HepG2 (cell line): ENCODE results near the gene WNT5B. TPM values are rescaled to one million over a fixed set of nuclear protein-coding genes. Genes with fewer than 3 reads are reported as not detected.
A peak's percentile ranks its signal among the peaks of the same experiment; 100 is the strongest.

ENCODE experiments used
- ASH2L ChIP-seq: fragments of 300-600, 200-600 bp; sonication (generic); IDR thresholded peaks from 2 replicates; pipeline ENCODE4 v1.7.0; 2017; ENCODE audit warnings: low read depth, mild to moderate bottlenecking, moderate library complexity, mixed read lengths, low read length; ENCODE audit not compliant: insufficient read length
- CEBPZ ChIP-seq: IDR thresholded peaks from 2 replicates; pipeline ENCODE4 v1.6.1; 2012; ENCODE audit warnings: low read length, improper control_type of control experiment
- CREB1 ChIP-seq, 2 experiments: fragments of 450-650 bp in 1 of 2; IDR thresholded peaks; 2 replicates each; pipeline ENCODE4 v1.6.1; 2016 to 2017; ENCODE audit warnings: control low read depth in 1 of 2, mild to moderate bottlenecking in 1 of 2, missing compliant biosample characterization in 1 of 2, missing genetic modification characterization in 1 of 2
- GPN1 ChIP-seq: sonication (generic); formaldehyde crosslinking; IDR thresholded peaks from 2 replicates; pipeline ENCODE4 v1.5.1; 2020; ENCODE audit warnings: missing genetic modification reagents, borderline replicate concordance
- MTA1 ChIP-seq: sonication (generic); formaldehyde crosslinking; IDR thresholded peaks from 2 replicates; pipeline ENCODE4 v1.4.0; 2020; ENCODE audit warnings: missing genetic modification reagents, mild to moderate bottlenecking, borderline replicate concordance
- NR2F6 ChIP-seq, 2 experiments: IDR thresholded peaks; 2 replicates each; pipeline ENCODE4 v1.6.1; 2016; ENCODE audit warnings: antibody characterized with exemption in 1 of 2, mild to moderate bottlenecking in 1 of 2
- PBX2 ChIP-seq: IDR thresholded peaks from 2 replicates; pipeline ENCODE4 v1.6.1; 2016; ENCODE audit warnings: control low read depth
- PREB ChIP-seq: sonication (generic); formaldehyde crosslinking; IDR thresholded peaks from 2 replicates; pipeline ENCODE4 v1.4.0; 2020; ENCODE audit warnings: missing genetic modification reagents
- SYNCRIP ChIP-seq: fragments of 200-400 bp; formaldehyde crosslinking; IDR thresholded peaks from 2 replicates; pipeline ENCODE4 v1.6.1; 2018; ENCODE audit warnings: mild to moderate bottlenecking, low read depth, low read length; ENCODE audit not compliant: insufficient read depth
- TAF15 ChIP-seq: fragments of 200-400 bp; formaldehyde crosslinking; IDR thresholded peaks from one replicate; pipeline ENCODE4 v1.6.1; 2018; ENCODE audit warnings: mild to moderate bottlenecking, low read depth, low read length; ENCODE audit not compliant: poor library complexity, severe bottlenecking
- ZBTB25 ChIP-seq: IDR thresholded peaks from 2 replicates; pipeline ENCODE4 v1.6.1; 2018; ENCODE audit warnings: missing genetic modification reagents
- ZNF224 ChIP-seq: sonication (generic); formaldehyde crosslinking; IDR thresholded peaks from 2 replicates; pipeline ENCODE4 v1.5.0; 2020; ENCODE audit warnings: mild to moderate bottlenecking, missing genetic modification reagents
- ZNF251 ChIP-seq: sonication (generic); formaldehyde crosslinking; IDR thresholded peaks from 2 replicates; pipeline ENCODE4 v1.9.0; 2021; ENCODE audit warnings: mild to moderate bottlenecking, missing genetic modification reagents
- ZNF263 ChIP-seq: sonication (generic); formaldehyde crosslinking; IDR thresholded peaks from 2 replicates; pipeline ENCODE4 v1.4.0; 2020; ENCODE audit warnings: missing genetic modification reagents
- ZNF431 ChIP-seq: sonication (generic); formaldehyde crosslinking; IDR thresholded peaks from 2 replicates; pipeline ENCODE4 v1.9.0; 2022; ENCODE audit warnings: missing genetic modification reagents, low read depth, mild to moderate bottlenecking, borderline replicate concordance
- ZNF577 ChIP-seq: sonication (generic); formaldehyde crosslinking; IDR thresholded peaks from 2 replicates; pipeline ENCODE4 v1.4.0; 2020; ENCODE audit warnings: mild to moderate bottlenecking, low read depth, missing genetic modification reagents, borderline replicate concordance
- polyA plus RNA-seq, 8 experiments: library from polyadenylated mRNA; depleted of rRNA in 3 of 8; stranded (reverse) in 7 of 8; unstranded in 1 of 8; fragments of >200 nt; fragmentation: Illumina TruSeq in 4 of 8; extraction: Trizol in 4 of 8; gene quantifications; 2 replicates each; pipeline versions ENCODE4 v1.2.1 to v1.2.3, GENCODE V29; 2011 to 2016; ENCODE audit warnings: low read depth in 4 of 8, missing spikeins in 1 of 8, mixed read lengths in 1 of 8; ENCODE audit not compliant: insufficient read depth in 1 of 8
- total RNA-seq, 5 experiments: library from RNA; depleted of rRNA; stranded (reverse); fragments of >200 nt; fragmentation: Illumina TruSeq; extraction: Trizol; gene quantifications; 2 replicates each; pipeline ENCODE4 v1.2.3, GENCODE V29; 2016; ENCODE audit warnings: low read depth in 1 of 5
- TF ChIP-seq, protein P1 (sequence below): sonication (generic); formaldehyde crosslinking; IDR thresholded peaks from 2 replicates; pipeline ENCODE4 v1.9.0; 2021; ENCODE audit warnings: missing genetic modification reagents, borderline replicate concordance
- TF ChIP-seq, protein P2 (sequence below): sonication (generic); formaldehyde crosslinking; IDR thresholded peaks from 2 replicates; pipeline ENCODE4 v1.5.0; 2020; ENCODE audit warnings: missing genetic modification reagents

WNT5B gene
- total and polyA plus RNA-seq, 2 of the 13 experiments (the other 11 are each of a cell fraction or from before 2014, with no cell fraction given), result 0.04 TPM; not detected in 1

- no peak for TF ChIP-seq CEBPZ
- TF ChIP-seq MTA1 (CRISPR knock-in tag), result no peak
- no peak for TF ChIP-seq ZNF577 (CRISPR knock-in tag)
- no peak for TF ChIP-seq PBX2 (CRISPR knock-in tag)
- TF ChIP-seq, protein P1, sequence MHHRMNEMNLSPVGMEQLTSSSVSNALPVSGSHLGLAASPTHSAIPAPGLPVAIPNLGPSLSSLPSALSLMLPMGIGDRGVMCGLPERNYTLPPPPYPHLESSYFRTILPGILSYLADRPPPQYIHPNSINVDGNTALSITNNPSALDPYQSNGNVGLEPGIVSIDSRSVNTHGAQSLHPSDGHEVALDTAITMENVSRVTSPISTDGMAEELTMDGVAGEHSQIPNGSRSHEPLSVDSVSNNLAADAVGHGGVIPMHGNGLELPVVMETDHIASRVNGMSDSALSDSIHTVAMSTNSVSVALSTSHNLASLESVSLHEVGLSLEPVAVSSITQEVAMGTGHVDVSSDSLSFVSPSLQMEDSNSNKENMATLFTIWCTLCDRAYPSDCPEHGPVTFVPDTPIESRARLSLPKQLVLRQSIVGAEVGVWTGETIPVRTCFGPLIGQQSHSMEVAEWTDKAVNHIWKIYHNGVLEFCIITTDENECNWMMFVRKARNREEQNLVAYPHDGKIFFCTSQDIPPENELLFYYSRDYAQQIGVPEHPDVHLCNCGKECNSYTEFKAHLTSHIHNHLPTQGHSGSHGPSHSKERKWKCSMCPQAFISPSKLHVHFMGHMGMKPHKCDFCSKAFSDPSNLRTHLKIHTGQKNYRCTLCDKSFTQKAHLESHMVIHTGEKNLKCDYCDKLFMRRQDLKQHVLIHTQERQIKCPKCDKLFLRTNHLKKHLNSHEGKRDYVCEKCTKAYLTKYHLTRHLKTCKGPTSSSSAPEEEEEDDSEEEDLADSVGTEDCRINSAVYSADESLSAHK (CRISPR knock-in tag), result no peak
- no peak for TF ChIP-seq ZNF251
- no peak for TF ChIP-seq PREB (CRISPR knock-in tag)
- TF ChIP-seq ZBTB25 (CRISPR knock-in tag), result peak; percentile 51; the same call in 1 of the 2 replicates
- no peak for TF ChIP-seq CREB1 (IDR thresholded peaks at IDR 0.05)
- no peak for TF ChIP-seq CREB1 (CRISPR knock-in tag; IDR thresholded peaks at IDR 0.05)
- TF ChIP-seq GPN1, result no peak
- no peak for TF ChIP-seq TAF15
- no peak for TF ChIP-seq NR2F6 (IDR thresholded peaks at IDR 0.05)
- peak; percentile 39; the same call in 1 of the 2 replicates for TF ChIP-seq NR2F6 (CRISPR knock-in tag; IDR thresholded peaks at IDR 0.05)
- TF ChIP-seq ZNF263 (CRISPR knock-in tag), result no peak
- no peak for TF ChIP-seq ZNF431 (CRISPR knock-in tag)
- TF ChIP-seq, protein P2, sequence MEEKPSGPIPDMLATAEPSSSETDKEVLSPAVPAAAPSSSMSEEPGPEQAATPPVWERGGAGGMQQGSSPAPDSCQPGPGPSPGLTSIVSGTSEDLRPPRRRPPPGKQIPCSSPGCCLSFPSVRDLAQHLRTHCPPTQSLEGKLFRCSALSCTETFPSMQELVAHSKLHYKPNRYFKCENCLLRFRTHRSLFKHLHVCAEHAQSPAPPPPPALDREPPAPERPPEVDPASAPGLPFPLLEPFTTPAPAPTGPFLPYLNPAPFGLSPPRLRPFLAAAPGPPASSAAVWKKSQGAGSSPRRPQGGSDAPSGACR (CRISPR knock-in tag), result peak; percentile 36; the same call in 1 of the 2 replicates
- no peak for TF ChIP-seq ZNF224 (CRISPR knock-in tag)
- TF ChIP-seq ASH2L, result peak; percentile 43
- TF ChIP-seq SYNCRIP, result no peak
Observed at GRCh38 chr12:1661553-1662335, 32.7 kb downstream of the WNT5B start (continued).
